Stimulated activated CD8-positive, alpha-beta memory T cell treated with anti-CD3 and anti-CD28 coated beads, Interleukin-7, amount 100 ng/mL, for 48 hours (primary cell): Measurements from ENCODE around the gene DPH6.
"Not testable (repeated sequence)": the region's sequence is repeated elsewhere in the genome, so short reads cannot be mapped to it uniquely, and the experiment has no call there.

Source experiments
- DNase-seq, 2 donors: peaks; one replicate each; pipeline ENCODE4 v3.0.0-alpha.2; 2020; ENCODE audit warnings: low read depth in 1 of 2; ENCODE audit errors: extremely low read depth in 1 of 2

DPH6 gene, protein sequence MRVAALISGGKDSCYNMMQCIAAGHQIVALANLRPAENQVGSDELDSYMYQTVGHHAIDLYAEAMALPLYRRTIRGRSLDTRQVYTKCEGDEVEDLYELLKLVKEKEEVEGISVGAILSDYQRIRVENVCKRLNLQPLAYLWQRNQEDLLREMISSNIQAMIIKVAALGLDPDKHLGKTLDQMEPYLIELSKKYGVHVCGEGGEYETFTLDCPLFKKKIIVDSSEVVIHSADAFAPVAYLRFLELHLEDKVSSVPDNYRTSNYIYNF

DNA sequence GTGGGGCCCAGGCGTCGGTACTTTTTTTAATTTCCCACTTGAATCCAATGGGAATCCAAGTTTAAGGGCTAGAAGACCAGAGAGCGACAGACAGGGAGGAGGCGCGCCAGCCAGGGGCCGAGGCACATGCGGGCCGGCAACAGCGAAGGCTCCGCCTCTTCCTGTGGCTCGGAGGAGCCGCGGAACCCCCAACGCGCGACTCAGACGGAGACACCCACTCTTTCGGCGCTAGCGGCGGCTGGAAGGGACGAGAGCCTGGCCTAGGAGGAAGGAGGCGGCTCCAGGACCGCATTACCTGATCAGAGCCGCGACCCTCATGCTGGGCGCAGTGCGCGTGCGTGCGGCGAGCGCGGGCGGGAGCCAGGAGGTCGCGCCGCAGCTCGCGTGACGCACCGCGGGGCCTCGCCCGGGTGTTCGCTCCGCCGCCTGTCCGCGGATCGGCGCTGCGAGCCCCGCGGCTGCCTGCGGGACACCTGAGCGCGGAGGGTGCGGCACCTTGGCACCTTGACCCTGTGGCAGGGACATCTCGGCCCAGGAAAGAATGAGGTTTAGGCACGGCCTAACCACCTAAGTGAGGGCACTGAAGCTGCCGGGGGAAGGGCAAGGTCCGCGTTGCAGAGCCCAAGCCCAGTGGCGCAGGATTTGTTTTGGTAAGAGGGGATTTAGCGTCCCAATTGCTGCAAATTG is at the start of gene DPH6:
Gene DPH6, minus strand, starts transcription at position 342 of the 687 bp plus-strand sequence. Its CDS starts 24 bp downstream, at position 318.
- peak; percentile 73 to 79 for DNase-seq

DNA sequence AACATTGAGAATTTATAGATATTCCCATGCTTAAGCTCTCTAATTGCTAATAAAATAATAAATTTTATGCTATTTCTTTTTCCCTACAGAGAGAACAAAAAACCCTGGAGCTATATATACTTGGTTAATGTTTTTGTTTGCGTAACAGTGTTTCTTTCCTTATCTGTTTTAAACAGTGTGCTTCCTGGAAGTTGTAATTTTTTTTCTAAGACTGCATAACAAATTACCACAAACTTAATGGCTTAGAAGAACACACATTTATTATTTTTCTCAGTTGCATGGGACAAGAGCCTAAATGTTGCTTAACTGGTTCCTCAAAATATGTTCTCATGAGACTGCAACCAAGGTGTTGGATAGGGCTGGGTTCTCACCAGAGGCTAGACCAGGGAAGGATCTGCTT is 49.7 kb upstream of the DPH6 start:
- no peak for DNase-seq

DNA sequence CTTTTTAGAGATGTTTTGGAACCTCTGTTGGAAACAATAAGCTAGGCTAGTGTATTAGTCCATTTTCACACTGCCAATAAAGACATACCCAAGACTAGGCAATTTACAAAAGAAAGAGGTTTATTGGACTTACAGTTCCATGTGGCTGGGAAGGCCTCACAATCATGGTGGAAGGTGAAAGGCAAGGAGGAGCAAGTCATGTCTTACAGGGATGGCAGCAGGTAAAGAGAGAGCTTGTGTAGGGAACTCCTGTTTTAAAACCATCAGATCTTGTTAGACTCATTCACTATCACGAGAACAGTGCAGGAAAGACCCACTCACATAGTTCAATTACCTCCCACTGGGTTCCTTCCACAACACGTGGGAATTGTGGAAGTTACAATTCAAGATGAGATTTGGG is 46.0 kb upstream of the DPH6 start:
- not testable (repeated sequence) for DNase-seq

DNA sequence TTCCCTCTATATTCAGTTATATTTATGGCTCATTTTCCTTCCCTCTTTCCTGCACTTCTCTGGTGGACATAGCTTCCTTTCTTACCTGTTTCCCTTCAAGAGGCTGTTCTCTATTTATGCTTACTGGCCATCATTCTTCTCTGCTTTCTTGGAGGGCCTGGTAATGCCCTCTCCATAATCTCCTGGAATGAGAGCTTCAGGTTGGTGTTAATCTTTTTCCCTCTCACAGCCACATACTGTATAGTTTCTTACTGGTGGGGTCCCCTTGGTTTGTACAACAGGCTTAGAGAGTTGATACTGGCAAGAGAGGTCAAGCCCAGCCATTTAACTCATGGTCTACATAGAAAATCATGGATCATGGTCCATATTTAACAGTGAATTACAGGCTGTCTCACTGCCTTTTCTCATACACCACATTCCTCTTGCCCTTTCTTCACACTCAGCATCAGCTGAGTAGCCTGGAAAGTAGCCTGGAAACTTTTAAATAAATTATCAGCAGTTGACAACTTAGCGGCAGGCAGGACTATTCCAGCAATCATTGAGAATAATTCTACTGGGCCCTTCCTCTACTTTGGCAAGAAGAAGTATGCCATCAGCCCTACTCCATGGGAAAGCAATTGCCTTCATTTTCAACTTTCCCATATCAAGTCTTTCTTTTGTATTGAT is 38.0 kb upstream of the DPH6 start:
- DNase-seq = no peak

DNA sequence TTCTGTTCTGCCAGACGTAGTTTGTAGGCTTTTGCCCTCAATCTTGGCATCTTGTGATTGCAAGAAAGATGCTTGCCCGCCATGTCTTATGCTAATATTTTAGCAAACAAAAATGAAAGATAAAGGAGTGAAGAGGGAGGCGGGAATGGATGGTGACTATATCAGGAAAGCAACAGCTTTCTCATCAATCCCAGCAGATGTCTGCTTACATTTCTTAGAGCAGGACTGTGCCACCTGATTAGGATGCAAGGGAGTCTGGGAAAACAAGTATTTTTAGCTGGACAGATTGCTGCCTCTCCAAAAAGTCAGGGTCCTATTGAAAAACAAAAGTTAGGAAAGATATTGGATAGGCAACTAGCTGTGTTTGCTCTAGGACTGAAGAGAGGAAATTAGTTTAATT is 34.6 kb upstream of the DPH6 start:
- no peak for DNase-seq

DNA sequence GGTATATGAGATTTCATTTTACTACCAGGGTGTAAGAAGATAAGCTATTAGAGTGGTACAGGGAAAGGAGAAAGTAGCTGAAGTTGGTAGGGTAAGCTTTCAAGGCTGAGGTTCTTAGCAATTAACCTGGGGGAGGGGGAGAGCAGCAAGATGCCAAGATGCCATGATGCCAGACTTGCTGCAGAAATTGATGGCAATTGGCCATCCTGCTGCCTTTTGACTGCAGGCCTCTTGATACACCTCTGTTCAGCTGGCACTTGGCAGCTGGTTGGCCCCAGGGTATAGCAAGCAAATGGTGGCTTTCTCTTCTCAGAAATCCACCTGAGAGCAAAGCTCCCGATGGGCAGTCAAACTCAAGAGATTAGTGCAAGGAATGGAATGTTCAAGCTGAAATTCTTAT is 21.4 kb upstream of the DPH6 start:
- DNase-seq = no peak

DNA sequence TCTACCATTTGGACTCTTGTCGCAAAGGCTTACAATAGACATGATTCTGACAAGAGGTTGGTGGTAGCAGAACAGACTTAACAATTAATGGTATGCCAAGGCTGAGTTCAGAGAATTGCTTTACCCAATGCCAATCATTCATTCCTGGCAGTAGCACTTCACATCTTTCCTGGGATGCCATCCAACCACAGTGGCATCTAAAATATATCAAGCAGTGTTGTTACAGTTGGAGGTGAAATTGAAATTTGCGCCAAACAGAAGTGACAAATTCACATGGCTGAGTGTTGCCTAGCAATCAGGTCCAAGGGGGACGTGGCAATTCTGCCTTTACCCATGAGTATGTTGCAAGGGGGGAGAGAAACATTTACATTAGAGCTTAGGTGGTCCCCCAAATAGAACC is 21.0 kb upstream of the DPH6 start:
- DNase-seq = no peak

DNA sequence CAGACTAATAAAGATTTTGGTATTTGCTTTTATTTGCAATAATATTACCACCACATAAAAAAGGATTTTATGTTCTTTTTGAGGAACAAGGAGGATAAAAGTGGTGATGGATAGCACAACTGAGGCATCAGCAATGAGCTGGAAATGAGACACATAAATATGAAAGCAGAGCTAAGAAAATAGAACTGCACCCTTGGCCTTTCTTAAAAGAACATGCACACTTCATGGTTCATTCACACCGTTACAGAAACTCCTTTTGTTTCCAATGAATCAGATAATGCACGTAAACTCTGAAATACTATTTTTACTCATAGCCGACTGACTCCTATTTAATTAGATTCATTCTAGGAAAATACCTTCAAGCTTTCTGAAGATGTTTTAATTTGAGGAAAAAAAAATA is 19.9 kb upstream of the DPH6 start:
- DNase-seq = no peak

DNA sequence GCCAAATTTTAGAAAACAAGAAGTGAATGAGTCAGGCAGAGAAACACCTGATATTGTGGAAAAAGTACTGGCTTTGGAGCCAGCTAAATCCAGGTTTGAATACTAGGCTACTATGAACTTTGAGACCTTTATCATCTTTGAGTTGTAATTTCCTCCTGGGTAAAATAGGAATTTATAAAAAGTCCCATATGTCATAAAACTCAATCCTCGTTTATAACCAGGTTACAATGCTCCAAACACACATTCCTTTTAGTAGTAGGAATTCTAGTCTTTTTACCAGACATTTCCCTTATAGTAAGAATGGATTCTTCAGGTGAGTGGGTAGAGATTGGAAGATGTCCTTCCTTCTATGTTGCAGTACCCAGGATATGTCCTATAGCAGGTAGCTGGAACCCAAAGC is 16.7 kb upstream of the DPH6 start:
- DNase-seq = no peak

DNA sequence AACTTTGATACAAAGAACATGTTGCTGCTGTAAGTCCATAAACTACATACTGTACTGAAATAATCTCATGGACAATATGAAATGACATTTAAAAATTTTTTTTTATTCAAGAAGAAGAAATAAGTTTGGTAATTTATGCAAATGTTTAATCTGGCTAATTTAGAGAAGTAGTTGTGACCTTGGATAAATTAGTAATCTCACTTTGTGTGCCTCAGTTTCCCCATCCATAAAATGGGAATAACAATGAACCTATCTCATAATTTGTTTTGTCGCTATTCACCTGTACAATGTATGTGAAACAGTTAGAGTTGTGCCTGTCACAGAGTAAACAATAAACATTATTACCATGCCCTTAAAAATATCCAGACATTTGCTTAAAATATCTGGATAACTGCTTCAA is 15.3 kb upstream of the DPH6 start:
- DNase-seq = no peak

DNA sequence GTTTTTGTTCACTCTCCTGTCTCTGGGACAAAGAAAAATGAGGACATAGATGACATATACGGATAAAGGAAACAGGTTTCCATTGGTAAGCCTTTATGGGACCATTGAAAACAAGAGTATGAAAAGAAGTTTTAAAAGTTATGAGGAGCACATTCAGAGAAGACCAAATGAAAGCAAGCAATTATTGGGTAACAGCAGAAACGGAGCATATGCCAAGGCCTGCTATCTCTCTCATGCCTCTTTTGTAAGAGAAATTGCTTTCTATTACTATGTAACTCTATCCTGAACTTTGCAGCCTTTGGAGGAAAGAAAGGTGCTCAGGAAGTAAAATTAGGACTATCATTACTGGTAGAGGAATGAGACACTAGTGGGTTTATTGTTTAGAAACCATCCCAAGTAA is 14.9 kb upstream of the DPH6 start:
- no peak for DNase-seq

DNA sequence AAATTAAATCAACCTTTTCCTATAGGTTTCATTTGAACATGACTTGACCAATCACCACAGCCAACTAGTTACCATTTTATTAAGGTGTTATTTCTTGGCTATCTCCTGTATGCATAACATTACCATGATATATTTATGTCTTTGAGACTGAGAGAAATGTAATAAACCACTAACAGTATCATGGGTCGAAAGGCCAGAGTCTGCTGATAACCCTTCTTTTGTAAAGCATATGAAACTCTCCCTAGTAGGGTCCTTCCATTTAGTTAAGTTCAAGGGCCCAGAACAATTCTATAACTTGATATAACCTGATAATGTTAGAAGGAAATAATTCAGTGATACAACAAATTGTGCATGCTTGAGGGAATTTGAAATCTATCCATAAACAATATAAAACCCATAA is 14.3 kb upstream of the DPH6 start:
- DNase-seq = no peak

DNA sequence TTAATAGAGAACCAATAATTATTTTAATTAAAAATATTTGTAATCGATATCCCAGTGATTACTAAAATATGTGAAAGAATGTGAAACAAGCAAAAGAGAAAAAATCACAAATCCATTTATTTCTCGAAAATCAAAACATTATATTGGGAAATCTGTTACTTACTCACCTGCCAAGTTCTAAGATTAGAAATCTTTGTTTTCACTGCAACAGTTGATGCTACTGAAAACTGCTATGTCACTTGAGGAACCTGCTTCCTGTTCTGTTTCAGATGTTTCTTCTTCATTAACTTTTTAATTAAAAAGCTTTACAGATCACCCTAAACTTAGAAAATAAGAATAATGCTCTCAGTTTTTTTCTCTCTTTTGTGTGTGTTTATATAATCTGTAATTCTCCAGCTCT is 13.7 kb upstream of the DPH6 start:
- DNase-seq = no peak

DNA sequence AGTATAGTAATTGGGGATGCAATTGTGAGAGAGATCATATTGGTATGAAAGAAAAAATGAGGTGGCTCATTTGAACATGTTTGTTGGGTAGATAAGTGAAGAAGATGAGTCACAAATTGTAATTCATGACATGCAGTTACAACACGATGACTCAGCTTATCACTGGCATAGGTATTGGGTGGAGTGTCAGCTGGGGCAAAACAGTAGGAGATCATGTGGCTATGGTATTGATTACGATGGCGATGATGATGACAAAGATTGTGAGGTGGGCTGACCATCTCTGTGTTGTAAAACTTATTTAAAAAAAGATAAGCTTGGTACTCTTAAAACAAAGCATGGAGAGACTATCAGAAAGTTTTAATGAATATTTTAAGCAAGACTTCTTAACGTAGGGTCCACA is 11.6 kb upstream of the DPH6 start:
- DNase-seq = no peak

DNA sequence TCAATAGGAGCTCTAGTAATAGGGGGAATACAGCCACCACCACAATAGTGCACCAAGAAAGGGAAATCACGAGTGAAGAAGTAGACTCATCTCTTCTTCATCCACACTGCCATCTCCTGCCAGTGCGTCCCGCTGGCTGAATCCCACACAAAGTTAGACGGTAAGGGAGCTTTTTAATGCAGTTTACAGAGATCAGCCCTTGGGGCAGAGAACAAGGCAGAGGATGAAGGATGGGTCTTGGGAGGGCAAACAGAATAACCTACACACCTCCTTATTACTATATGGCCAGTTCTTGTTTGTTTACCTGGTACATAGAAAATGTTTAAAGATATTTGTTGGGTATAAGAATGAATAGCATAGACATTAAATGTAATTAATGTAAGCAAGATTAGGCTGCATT is 11.0 kb upstream of the DPH6 start:
- DNase-seq = no peak

DNA sequence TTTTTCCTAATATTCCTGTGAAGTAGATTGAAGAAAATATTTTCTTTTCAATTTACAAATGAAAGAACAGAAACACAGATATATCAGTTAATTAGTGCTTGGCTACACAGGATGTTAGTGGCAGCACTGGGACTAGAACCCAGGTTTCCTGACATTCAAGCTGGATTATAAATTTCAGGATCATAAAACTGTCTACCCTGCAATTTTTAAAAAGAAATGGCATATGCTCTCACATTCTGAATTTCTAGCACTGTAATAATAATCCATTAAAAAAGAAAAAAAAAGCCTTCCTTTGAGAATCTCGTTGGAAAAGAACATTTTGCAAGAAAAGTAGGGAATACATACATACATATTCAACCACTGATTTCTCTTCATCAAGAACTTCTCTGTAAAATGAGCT is 9.3 kb upstream of the DPH6 start:
- DNase-seq = no peak

DNA sequence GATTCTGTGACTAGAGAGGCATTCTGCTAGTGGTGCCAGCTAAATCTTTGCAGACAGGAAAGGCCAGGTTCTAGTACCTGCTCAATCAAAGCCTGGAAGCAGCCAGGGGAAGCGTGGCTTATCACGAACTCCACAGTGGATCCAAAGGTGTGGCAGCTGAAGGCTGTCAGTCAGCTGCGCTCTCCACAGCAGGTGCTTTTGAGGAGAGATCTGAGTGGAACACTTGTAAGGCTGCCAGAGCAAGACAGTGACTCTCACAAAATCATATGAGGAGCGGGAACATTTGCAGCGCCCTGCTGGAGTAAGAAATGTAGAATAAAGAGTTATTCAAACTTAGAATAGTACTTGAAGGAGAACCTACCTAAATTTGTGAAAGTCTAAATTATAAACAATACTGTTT is 5.0 kb upstream of the DPH6 start:
- DNase-seq = no peak

DNA sequence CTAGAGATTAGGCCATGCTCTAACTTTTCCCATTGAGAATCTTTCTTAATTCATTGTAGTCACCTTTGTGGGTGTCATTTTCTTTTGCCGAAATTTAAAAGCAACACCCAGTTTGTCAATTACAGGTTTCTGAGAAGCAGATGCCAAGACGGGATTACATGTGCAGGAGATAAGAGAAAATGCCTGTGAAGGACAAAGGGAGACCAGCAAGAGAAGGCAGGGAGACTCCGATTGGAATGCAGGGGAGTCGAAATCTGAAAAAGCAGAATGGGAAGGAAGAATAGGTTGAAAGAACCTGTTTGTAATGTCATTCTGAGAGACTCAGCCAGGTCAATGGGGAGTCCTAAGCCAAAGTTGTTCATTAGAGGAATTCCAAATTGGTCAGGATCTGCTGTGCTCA is 3.6 kb upstream of the DPH6 start:
- no peak for DNase-seq

DNA sequence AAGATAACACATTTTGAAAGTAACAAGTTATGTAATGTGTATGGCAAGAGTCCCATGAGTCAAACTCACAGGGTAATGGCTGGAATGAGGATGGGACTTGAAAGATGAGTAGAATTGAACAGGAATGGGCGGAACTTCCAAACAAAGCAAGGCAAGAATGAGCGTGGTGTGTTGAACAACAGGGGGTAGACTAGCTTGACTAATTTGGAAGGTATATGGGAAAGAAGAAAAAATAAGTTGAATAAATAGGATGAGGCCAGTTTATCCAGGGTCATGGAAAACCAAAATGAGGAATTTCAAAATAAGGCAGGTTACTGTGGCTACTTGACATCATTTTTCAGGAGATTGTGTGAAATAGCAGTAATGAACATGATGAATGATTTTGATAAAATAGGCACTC is 2.5 kb upstream of the DPH6 start:
- DNase-seq = no peak

DNA sequence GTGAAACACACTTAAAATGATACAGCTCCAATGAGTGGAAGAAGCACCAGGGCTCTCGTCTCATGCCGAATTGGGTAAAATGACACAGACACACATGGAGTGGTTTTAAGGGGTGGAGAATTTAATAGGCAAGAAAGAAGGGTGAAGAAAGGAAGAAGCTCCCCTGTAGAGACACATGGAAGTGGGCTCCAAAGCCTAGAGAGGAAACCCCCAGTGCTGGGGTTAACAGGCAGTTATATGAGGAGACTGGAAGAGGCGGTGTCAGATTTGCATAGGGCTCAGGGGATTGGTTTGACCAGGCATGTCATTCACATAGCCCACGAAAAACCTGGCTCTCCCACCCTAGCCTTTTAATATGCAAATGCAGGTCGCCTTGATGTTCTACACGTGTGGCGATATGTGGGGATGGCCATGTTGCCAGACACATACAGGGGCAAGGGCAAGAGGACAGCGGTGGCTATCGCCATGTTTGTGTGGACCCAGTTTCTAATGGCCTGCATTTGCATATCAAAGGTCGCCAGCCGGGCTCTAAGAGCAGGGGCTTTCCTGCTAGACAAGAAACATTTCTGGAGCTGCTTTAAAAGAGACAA is 1.9 kb upstream of the DPH6 start:
- DNase-seq = no peak

DNA sequence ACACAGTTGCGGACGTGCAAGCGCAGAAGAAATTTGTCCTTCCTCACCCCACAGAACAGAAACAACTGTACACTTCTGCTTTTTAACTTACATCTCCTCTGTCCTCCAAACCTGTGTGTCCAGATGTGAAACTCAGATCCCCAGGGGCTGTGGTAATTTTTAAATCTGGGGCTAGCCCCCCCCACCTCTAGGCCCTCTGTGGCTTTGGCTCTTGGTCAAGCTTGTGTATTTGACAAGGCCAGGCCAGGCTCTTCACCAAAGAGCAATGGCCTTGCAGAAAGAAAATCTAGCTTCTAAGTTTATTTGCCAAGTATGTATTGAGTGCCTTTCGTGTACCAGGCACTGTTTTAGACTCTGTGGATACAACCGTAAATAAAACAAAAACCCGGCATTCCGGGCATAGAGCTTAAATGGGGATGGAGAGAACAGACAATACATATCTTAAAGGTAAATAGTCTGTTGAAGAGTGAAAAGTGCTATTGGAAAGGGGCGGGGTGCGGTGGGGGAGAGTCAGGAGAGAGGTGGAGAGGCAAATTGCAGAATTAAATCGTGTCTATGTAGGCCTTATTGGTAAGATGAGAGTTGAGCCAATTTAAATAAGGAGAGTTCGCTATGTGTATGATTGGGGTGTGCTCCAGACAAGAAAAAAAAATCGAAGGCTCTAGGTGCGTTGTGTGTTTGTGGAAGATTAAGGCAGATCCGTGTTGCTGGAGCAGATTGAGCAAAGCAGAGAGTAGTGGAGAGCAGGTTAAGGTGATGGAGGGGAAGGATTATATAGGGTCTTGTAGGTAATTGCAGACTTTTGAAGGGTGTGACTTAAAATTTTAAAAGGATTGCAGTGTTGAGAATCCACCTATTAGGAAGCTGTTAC is 781 bp upstream of the DPH6 start:
- DNase-seq = no peak
